ENCODE measurements around the gene DPP7.

- TF ChIP-seq POLR2A (IDR thresholded peaks at IDR 0.05) (no peak), CTCF (IDR thresholded peaks at IDR 0.05) (no peak)
Observed at GRCh38 chr9:137115394-137116026, 977 bp upstream of the DPP7 start.

Data from lower leg skin (tissue), 3 donors.